GM12892 (cell line): Measurements from ENCODE around the gene SLC23A3.

Experiments
- POLR2A ChIP-seq: IDR thresholded peaks from 2 replicates; pipeline ENCODE4 v1.6.1; 2011; ENCODE audit warnings: low read depth, low read length, control low read depth
- POLR2AphosphoS5 ChIP-seq: IDR thresholded peaks from 2 replicates; pipeline ENCODE4 v1.6.1; 2011; ENCODE audit warnings: low read depth, low read length, control low read depth

- TF ChIP-seq POLR2A (no peak), POLR2AphosphoS5 (no peak)
Observed at GRCh38 chr2:219215871-219216534, 46.2 kb upstream of the SLC23A3 start.
